Lower leg skin (tissue), 3 donors: Measurements from ENCODE around the gene TUBD1.
"Not testable (repeated sequence)": the region's sequence is repeated elsewhere in the genome, so short reads cannot be mapped to it uniquely, and the experiment has no call there.

Experiments
- CTCF ChIP-seq, 3 donors: fragments of 450-650 bp; IDR thresholded peaks; one replicate each; pipeline ENCODE4 v1.5.1; 2016; ENCODE audit warnings: antibody characterized with exemption in 3 of 3, mild to moderate bottlenecking in 3 of 3, moderate library complexity in 2 of 3
- POLR2A ChIP-seq, 2 donors: fragments of 450-650 bp; IDR thresholded peaks; one replicate each; pipeline ENCODE4 v1.6.1; 2016 to 2017; ENCODE audit warnings: antibody characterized with exemption in 2 of 2, mild to moderate bottlenecking in 1 of 2, moderate library complexity in 1 of 2

DNA sequence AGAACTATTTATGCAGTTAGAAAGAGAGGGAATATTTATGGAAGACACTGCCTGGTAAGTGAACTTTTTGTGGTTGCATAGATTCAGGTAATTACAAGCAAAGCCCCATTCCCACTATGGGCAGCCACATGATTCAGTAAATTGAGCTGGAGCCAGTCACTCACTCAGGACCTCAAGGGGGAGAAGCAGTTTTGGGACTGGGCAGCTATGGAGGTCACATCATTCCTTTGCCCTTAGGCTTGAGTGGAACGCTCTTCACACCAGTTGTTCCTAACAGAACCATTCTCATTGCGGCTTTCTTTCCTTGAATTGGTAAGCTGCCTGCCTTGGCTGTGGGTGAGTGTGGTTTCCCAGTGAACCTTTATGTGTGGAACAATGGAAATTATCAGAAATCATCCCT is 37.4 kb upstream of the TUBD1 start:
- not testable (repeated sequence) for TF ChIP-seq CTCF, POLR2A (IDR thresholded peaks at IDR 0.05)
